Suprapubic skin (tissue), 2 donors: ENCODE data around the gene ATP11A.

Source experiments
- EP300 ChIP-seq: sonication (generic); formaldehyde crosslinking; IDR thresholded peaks from one replicate; pipeline ENCODE4 v1.6.1; 2017; ENCODE audit warnings: antibody characterized with exemption
- POLR2A ChIP-seq, 2 donors: fragments of 450-650 bp; IDR thresholded peaks; one replicate each; pipeline ENCODE4 v1.6.1; 2017; ENCODE audit warnings: antibody characterized with exemption in 2 of 2, mild to moderate bottlenecking in 2 of 2, moderate library complexity in 2 of 2

- TF ChIP-seq EP300 (no peak), POLR2A (IDR thresholded peaks at IDR 0.05) (no peak)
These were observed 80.7 kb downstream of the ATP11A start for GRCh38 chr13:112770504-112770903.
